Measurements from ENCODE around the gene KCNJ11. TPM values are rescaled to one million over a fixed set of nuclear protein-coding genes. Genes with fewer than 3 reads are reported as not detected.

The KCNJ11 gene
- total and polyA plus RNA-seq, 2 of the 8 experiments (the other 6 are each of a cell fraction or from before 2014, with no cell fraction given): 3.8 to 6.3 TPM

GRCh38 chr11:17386331-17387084 is 2.0 kb downstream of the KCNJ11 start (continued):
- TF ChIP-seq JUND (IDR thresholded peaks at IDR 0.05; ENCODE audit: low read length) (no peak), SP1 (IDR thresholded peaks at IDR 0.05; ENCODE audit: low read depth, low read length) (no peak), CREB1 (IDR thresholded peaks at IDR 0.05) (no peak), KDM5A (IDR thresholded peaks at IDR 0.05; ENCODE audit: low read length) (no peak), SAP30 (IDR thresholded peaks at IDR 0.05; ENCODE audit: insufficient read depth, insufficient replicate concordance, low read length) (no peak), CBX8 (IDR thresholded peaks at IDR 0.05; ENCODE audit: borderline replicate concordance, low read depth, low read length) (no peak), SIN3A (conservative IDR thresholded peaks at IDR 0.05 in 1 of 2, IDR thresholded peaks at IDR 0.05 in 1 of 2; ENCODE audit: low read depth in 1 of 2, low read length in 2 of 2) (no peak), TBP (IDR thresholded peaks at IDR 0.05; ENCODE audit: low read depth, low read length) (no peak), CHD7 (IDR thresholded peaks at IDR 0.05; ENCODE audit: insufficient replicate concordance, low read length) (no peak), POU5F1 (IDR thresholded peaks at IDR 0.05; ENCODE audit: low read depth, low read length) (no peak)
